Activated CD4-positive, alpha-beta T cell treated with anti-CD3 and anti-CD28 coated beads, Interleukin-2, amount 50 U/mL, for 48 hours (primary cell): ENCODE results near the gene NTNG2.

ENCODE experiments used
- DNase-seq, 2 experiments: peaks; one replicate each; pipeline ENCODE4 v3.0.0-alpha.2; 2020

Gene NTNG2

GRCh38 chr9:132238026-132238972 lies 76.4 kb downstream of the NTNG2 start:
- DNase-seq, result no peak

DNA sequence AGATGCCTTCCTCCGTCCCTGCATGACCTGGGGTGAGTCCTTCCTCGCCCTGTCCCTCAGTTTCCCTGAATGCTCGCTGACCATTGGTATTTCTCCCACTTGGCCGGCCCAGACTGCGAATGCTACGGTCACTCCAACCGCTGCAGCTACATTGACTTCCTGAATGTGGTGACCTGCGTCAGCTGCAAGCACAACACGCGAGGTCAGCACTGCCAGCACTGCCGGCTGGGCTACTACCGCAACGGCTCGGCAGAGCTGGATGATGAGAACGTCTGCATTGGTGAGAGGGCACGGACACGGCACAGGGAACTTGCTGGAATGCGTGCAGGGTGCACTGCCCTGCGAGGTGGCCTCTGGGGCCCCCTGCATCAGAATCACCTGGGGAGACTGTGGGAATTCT lies 77.1 kb downstream of the NTNG2 start:
- no peak for DNase-seq

- DNase-seq, result no peak
Measured at GRCh38 chr9:132239518-132239917, 77.7 kb downstream of the NTNG2 start.

DNA sequence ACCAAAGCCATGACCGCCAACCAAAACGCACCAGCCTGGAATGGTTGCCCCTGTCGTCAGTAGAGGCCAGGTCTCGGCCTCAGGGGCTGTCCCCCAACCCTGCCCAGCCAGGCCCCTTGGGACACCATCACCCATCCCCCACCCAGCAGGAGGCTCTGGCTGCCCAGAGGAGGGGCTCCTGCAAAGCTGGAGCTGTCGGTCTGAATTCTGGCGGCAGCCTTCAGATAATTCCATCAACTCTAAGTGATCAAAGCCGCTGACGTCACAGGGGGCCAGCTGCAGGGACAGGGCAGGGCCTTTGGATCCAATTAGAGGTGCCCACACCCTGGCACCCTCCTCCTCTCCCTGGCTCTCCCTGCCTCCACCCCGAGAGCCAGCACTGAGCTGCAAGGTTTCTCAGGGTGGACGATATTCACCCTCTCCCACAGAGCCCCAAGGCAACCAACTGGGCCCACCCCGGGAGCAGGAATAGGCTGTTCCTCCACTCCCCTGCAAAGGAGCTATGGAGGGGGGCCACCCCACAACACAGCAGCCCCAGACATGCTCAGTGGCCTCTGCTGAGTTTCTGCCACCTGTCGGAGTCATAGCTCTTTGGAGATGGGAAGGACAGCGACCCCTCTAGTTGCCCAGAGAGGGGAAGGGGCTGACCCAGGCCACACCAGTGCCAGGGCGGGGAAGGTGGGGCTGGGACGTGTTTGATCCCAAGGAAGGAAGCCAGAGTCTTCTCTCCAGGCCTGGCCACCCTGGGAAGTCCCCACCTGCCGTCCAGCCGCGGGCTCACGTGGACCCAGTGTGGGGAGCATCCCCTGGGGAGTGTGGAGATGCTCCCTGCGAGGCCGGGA lies 78.4 kb downstream of the NTNG2 start:
- no peak for DNase-seq

GRCh38 chr9:132240841-132241482 lies 79.1 kb downstream of the NTNG2 start:
- DNase-seq, result peak; percentile 98

GRCh38 chr9:132241483-132241839 lies 79.6 kb downstream of the NTNG2 start:
- no peak for DNase-seq

DNA sequence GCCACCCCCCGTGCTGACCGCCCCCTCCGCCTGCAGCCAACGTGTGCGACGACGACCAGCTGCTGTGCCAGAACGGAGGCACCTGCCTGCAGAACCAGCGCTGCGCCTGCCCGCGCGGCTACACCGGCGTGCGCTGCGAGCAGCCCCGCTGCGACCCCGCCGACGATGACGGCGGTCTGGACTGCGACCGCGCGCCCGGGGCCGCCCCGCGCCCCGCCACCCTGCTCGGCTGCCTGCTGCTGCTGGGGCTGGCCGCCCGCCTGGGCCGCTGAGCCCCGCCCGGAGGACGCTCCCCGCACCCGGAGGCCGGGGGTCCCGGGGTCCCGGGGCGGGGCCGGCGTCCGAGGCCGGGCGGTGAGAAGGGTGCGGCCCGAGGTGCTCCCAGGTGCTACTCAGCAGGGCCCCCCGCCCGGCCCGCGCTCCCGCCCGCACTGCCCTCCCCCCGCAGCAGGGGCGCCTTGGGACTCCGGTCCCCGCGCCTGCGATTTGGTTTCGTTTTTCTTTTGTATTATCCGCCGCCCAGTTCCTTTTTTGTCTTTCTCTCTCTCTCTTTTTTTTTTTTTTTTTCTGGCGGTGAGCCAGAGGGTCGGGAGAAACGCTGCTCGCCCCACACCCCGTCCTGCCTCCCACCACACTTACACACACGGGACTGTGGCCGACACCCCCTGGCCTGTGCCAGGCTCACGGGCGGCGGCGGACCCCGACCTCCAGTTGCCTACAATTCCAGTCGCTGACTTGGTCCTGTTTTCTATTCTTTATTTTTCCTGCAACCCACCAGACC lies 80.2 kb downstream of the NTNG2 start:
- DNase-seq, result no peak

GRCh38 chr9:132242621-132243155 lies 80.8 kb downstream of the NTNG2 start:
- DNase-seq, result no peak

DNA sequence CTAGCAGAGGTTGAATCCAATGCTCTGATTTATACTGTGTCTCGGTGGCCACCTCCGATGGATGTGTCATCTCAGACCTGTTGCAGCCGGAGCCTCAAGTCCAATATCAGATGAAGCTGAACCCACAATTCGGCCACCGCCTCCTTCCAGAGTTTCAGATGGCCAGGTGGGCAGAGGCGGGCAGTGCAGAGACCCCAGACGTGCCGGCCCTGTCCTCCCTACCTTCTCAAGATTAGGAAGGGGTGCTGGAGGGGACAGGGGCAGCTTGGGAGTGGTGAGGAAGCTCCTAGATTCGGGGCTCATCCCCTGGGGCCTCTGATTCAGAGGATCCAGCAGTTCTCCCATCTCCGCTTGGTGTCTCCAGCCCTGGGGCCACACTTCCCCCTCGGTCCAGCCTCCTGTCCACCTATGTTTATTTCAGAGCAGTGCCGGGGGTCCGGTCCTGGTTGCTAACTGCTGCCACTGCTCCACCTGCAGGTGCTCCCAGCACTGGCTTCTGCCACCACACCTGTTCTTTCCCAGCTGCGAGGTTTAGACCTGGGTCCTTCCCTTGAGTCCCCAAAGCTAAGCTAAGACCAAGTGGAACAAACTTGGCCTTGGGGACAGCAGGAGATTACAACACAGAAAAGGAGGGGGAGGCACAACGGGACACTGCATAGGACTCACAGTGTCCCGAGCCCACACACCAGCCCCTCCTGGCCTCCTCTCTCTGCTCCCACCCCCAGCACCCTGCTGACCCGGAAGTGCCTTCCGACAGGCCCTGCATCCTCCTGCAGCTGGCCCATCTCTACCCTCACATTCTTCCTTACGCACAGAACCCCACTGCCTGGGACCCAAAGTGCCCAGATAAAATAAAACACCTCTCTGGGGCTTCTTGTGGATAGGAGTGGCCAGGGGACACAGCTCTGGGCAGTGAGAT lies 81.6 kb downstream of the NTNG2 start:
- no peak for DNase-seq

DNA sequence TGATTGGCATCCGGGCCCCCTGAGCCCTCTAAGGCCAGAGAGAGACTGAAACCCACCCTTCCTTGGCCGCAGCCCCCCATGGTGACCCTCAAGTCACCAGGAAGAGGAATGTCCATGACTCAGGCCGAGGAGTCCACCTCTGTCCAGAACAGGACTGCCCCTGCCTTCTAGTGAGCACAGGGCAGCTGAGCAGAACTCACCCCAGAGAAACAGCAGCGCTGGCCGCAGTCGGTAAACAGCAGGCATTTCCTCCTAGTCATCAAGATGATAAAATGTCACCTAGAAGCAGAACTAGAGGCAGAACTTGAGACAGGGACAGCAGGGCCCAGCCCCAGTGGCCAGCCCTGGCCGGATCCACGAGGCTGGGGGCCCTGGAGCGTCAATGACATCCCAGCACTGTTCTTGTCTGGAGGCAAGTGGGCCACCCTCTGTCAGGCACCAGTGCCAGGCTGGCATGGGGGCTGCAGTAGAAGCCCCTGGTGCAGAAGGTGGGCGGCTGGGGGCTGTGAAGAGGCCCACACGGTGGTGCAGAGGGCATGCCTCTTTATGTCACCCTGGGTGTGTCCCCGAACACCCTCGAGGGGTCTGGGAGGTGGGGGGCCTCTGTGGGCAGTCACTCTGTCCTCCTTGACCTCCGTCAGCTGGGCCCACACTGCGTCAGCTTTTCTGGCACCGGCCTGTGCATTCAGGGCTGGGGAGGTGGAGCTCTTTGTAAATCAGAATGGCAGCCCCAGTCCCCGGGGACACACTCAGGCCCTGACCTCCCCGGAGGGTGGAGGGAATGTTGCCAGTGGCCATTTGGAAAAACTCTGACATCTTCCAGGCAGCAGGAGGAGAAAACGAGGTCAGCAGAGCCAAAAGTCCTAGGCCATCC lies 83.0 kb downstream of the NTNG2 start:
- DNase-seq, result no peak

DNA sequence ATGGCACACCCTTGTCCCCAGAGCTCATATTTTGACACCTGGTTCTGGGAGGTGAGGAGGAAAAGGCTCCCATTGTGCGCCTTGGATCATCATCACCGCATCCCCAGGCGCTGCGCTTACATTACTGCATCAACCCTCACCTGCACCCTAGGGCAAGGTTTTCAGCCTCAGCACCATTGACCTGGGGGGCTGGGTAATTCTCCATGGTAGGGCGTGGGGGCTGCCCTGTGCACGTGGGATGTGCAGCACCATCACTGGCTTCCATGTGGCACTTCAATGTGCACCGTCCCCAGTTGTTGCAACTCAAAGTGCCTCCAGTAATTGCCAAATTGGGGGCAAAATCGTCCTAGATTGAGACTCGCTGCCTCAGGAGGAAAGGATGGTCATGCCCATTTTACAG lies 83.6 kb downstream of the NTNG2 start:
- DNase-seq, result no peak

DNA sequence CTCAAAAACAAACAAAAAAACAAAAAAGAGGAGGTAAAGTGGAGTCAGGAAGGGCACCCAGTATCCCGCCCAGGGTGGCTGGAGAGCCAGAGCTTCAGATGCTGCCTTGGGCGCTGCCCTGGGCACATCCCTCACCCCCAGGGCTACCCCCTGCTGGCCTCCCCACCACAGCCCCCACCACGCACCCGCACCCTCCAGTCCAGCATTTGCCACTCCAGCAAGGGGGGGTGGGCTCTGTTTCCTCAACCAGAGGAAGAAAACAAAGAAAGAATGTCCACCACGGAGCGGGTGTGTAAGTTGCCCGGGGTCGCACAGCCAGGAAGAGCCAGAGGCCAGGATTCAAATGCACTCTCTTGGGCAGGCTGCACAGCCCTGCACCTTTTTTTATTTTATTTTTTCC lies 86.1 kb downstream of the NTNG2 start:
- DNase-seq, result no peak

DNA sequence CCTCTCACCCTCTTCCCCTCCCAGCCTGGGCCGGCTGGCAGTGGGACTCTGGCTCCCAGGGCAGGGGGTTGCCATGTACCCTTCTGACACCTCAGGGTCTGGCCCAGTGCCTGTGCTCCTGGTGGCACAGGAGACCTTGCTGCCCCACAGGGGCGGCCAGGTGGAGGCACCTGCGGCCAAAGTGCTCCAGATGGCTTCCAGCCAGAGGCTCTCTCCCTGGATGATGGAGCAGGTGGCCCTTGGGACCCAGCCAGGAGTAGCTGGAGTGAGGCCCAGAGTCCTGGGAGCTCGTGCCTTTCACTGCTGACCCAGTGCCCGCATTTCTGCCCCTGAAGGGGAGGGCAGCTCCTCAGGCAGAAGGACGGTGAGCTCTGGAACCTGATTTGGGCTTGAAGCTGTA lies 87.3 kb downstream of the NTNG2 start:
- DNase-seq, result no peak

DNA sequence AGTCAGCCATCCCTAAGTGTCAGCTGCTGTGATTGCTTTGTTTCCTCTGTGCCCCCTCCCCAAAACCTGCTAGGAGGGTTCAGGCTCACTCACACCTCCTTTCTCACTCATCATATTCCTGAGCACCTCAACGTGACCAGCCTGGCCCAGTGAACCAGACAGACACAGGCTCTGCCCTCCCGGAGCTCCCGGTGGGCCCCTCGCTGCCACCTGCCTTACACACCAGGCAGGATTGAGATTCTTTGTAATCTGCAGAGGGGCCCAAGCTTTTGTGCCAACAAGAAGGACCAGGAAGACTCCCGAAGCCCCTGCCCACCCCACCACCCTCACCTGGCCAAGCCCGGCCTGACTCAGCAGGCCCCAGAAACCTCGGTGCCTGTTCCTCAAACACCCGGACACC lies 87.8 kb downstream of the NTNG2 start:
- DNase-seq, result no peak

GRCh38 chr9:132250324-132251262 lies 88.7 kb downstream of the NTNG2 start:
- no peak for DNase-seq

- no peak for DNase-seq
Measured at GRCh38 chr9:132260846-132261245, 99.0 kb downstream of the NTNG2 start.

- DNase-seq, result no peak
Measured at GRCh38 chr9:132266017-132266416, 104.2 kb downstream of the NTNG2 start.

GRCh38 chr9:132267660-132268059 lies 105.8 kb downstream of the NTNG2 start:
- no peak for DNase-seq
